GM12891 (cell line): Measurements from ENCODE around the gene MYO9B. TPM values are rescaled to one million over a fixed set of nuclear protein-coding genes. Genes with fewer than 3 reads are reported as not detected.

Experiments used
- DNase-seq: peaks from one replicate; pipeline ENCODE4 v3.0.0; 2011; ENCODE audit warnings: low spot score; ENCODE audit not compliant: insufficient read length
- FAIRE-seq: peaks from 2 replicates; lab custom pipeline; 2011; peaks lifted over from hg19 to GRCh38; lab: Jason Lieb, UNC
- PAX5 ChIP-seq: IDR thresholded peaks from 2 replicates; pipeline ENCODE4 v1.6.1; 2011; ENCODE audit warnings: low read length, moderate library complexity, mild to moderate bottlenecking; ENCODE audit not compliant: insufficient read depth, severe bottlenecking
- POLR2A ChIP-seq: IDR thresholded peaks from 2 replicates; pipeline ENCODE4 v1.6.1; 2011; ENCODE audit warnings: low read depth, low read length, control low read depth
- POLR2AphosphoS5 ChIP-seq: IDR thresholded peaks from 2 replicates; pipeline ENCODE4 v1.6.1; 2011; ENCODE audit warnings: low read depth, low read length, control low read depth
- POU2F2 ChIP-seq: IDR thresholded peaks from 2 replicates; pipeline ENCODE4 v1.6.1; 2011; ENCODE audit warnings: low read depth, mild to moderate bottlenecking, control low read depth, low read length, moderate library complexity
- SPI1 ChIP-seq: IDR thresholded peaks from 2 replicates; pipeline ENCODE4 v1.6.1; 2011; ENCODE audit warnings: low read depth, low read length, control low read depth
- TAF1 ChIP-seq: IDR thresholded peaks from 2 replicates; pipeline ENCODE4 v1.6.1; 2011; ENCODE audit warnings: low read depth, low read length, control low read depth
- polyA plus RNA-seq: library from polyadenylated mRNA; unstranded; fragments of >200 nt; gene quantifications from one replicate; pipeline ENCODE4 v1.2.1, GENCODE V29; 2012; ENCODE audit warnings: low read depth, missing spikeins, inconsistent platforms; ENCODE audit not compliant: missing spikeins

MYO9B gene, protein sequence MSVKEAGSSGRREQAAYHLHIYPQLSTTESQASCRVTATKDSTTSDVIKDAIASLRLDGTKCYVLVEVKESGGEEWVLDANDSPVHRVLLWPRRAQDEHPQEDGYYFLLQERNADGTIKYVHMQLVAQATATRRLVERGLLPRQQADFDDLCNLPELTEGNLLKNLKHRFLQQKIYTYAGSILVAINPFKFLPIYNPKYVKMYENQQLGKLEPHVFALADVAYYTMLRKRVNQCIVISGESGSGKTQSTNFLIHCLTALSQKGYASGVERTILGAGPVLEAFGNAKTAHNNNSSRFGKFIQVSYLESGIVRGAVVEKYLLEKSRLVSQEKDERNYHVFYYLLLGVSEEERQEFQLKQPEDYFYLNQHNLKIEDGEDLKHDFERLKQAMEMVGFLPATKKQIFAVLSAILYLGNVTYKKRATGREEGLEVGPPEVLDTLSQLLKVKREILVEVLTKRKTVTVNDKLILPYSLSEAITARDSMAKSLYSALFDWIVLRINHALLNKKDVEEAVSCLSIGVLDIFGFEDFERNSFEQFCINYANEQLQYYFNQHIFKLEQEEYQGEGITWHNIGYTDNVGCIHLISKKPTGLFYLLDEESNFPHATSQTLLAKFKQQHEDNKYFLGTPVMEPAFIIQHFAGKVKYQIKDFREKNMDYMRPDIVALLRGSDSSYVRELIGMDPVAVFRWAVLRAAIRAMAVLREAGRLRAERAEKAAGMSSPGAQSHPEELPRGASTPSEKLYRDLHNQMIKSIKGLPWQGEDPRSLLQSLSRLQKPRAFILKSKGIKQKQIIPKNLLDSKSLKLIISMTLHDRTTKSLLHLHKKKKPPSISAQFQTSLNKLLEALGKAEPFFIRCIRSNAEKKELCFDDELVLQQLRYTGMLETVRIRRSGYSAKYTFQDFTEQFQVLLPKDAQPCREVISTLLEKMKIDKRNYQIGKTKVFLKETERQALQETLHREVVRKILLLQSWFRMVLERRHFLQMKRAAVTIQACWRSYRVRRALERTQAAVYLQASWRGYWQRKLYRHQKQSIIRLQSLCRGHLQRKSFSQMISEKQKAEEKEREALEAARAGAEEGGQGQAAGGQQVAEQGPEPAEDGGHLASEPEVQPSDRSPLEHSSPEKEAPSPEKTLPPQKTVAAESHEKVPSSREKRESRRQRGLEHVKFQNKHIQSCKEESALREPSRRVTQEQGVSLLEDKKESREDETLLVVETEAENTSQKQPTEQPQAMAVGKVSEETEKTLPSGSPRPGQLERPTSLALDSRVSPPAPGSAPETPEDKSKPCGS (N-terminal part only)
- polyA plus RNA-seq: 134 TPM

DNA sequence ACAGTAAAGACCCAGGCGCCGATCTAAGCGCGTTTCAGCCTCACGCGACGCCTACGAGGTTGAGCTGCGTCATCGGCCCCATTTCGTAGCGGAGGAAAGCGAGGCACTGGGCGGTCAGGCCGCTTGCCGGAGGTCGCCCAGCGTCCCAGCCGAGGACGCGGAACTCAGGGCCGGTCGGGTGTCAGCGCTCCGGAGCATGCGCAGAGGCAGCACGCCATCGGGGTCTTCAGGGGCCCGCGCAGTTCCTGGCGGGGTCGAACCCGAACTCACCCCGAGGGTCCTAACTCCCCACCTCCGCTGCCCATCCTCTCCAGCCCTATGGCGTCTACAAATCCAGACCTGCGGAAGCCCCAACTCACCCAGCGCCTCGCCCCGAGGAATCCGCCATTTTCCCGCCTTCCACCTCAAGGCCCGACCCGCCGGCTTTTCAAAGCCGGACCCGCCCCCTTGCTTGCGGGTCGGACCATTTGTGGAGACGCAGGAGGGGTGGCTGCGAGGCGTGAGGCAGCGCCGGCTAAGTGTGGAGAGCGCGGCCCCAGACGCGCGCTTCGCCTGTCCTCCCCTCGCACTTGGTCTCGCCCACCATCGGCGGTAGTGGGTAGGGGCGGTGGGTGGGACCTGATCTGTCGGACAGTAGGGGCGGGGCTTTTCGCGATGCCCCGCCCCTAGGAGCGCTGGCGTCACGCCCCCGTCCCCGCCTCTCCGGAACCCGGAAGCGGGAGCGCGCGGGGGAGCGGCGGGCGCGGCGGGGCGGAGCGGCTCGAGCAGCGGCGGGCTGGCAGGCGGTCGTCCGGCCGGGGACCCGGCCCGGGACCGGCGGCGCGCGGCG lies at the start of gene MYO9B, which contains the start of gene HAUS8:
Gene MYO9B, plus strand, starts transcription at position 743 of the 829 bp plus-strand sequence. CDS start 25,941 bp downstream, outside the sequence.
Gene HAUS8, minus strand, starts transcription at position 418 of the 829 bp plus-strand sequence. Its CDS starts 30 bp downstream, at position 388.
- TF ChIP-seq TAF1 (peak; percentile 96), POLR2A (peak; percentile 76), POU2F2 (no peak), PAX5 (peak; percentile 89), POLR2AphosphoS5 (peak; percentile 80), SPI1 (no peak)
- FAIRE-seq (peak; percentile 95), DNase-seq (peak; percentile 91)

DNA sequence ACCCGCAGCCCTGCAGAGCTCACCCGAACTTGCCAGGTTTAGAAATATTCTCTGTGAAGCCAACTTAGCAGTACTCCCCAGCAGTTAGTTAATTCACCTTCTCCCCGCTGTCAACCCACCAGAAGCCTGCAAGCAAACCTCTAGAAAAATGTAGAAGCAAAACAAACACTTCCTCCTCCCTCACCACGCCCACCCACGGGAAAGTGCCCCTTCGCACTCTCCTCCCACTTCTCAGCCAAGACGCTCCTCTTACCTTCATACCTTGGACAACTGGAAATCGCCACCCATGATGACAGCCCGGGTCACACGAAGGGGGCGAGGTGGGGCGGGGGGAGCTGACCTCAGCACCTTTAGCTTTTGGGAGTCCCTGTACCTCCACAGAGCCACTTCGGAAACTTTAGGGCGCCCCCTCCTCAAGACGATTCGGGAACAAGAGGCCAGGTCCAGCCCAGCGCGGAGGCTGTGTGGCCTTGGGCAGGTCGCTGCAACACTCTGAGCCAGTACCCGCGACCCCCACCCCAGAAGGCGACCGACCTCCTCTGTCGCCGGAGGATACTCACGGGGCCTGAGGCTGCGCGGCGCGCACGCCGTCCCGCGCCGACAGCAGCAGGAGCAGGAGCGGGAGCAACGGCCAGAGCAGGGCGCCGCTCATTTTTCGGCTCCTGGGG lies 49.5 kb upstream of the MYO9B start:
- FAIRE-seq (peak; percentile 20), DNase-seq (no peak)
- TF ChIP-seq POLR2AphosphoS5: no peak
- no peak for TF ChIP-seq POLR2A
- TF ChIP-seq SPI1: no peak
- TF ChIP-seq POU2F2: no peak
- TF ChIP-seq TAF1: no peak
- TF ChIP-seq PAX5: no peak

DNA sequence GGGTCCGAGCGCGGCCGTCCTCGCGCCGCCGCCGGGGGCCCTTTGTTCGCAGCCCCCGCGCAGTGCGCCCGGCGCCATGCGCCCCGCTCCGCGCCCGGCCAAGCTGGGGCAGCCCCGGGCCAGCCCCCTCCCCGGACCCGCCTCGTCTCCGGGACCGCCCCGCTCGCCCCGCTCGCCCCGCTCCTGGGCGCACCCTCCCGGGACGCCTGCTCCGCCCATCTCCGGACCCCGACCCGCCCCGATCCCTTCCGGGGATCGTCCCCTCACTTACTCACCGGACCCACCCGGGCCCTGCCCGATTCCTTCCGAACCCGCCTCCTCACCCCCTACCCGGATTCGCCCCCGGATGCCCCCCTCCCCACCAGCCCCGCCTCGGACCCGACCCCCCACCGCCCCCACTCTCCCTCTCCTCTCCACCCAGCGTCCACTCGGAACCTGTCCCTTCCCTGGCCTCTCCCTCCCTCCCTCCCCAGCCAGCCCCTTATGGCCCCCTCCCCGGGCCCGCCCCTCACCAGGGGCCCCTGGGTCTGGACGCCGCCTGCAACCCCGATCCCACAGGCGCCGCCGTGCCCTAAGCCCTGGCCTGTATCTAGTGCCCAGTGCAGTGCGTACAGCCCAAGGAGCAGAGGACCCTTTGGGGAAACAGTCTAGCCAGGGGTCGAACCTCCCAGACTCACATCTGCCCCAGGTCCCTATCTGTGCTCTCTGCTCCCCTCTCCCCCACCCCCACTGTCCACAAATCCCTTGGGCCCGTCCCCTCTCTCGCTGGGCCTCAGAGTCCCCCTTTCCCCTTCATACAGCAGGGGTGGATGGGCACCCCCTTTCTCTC lies 48.7 kb upstream of the MYO9B start, which contains the start of gene CPAMD8:
Gene CPAMD8, minus strand, starts transcription at position 105 of the 829 bp plus-strand sequence. CDS start 168 bp downstream, outside the sequence.
- DNase-seq: no peak
- FAIRE-seq: no peak

DNA sequence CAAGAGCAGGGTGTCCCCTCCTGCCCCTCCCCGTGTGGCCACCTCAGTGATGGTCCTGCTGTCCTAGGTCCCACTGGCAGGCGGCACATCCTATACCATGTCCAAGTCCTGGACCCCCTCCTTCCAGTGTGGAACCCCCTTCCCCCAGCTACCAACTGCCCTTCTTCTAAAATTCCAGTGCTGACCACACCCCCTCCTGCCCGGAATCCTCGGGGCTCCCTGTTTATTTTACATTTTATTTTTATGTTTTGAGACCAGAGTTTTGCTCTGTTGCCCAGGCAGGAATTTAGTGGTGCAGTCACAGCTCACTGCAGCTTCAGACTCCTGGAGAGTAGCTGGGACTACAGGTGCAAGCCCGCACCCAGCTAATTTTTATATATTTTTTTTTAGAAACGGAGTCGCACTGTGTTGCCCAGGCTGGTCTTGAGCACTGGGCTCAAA lies 48.0 kb upstream of the MYO9B start:
- TF ChIP-seq POLR2AphosphoS5 (no peak), TAF1 (no peak), POLR2A (no peak), SPI1 (no peak), PAX5 (no peak), POU2F2 (no peak)
- DNase-seq (no peak), FAIRE-seq (no peak)

More for the DNA sequence above, 48.7 kb upstream of the MYO9B start, which contains the start of gene CPAMD8:
- no peak for TF ChIP-seq PAX5
- TF ChIP-seq TAF1: no peak

DNA sequence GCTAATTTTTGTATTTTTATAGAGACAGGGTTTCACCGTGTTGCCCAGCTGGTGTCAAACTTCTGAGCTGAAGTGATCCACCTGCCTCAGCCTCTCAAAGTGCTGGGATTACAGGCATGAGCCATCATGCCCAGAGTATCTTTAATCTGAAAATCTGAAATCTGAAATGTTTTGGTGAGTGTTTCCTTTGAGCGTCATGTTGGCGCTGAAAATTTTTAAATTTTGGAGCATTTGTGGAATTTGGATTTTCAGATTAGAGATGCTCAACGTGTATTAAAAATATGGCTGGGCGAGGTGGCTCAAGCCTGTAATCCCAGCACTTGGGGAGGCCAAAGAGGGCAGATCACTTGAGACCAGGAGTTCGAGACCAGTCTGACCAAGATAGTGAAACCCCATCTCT lies 43.8 kb upstream of the MYO9B start:
- TF ChIP-seq POLR2AphosphoS5 (no peak), PAX5 (no peak), POU2F2 (no peak), POLR2A (no peak), TAF1 (no peak)
- no peak for DNase-seq
- no peak for FAIRE-seq

DNA sequence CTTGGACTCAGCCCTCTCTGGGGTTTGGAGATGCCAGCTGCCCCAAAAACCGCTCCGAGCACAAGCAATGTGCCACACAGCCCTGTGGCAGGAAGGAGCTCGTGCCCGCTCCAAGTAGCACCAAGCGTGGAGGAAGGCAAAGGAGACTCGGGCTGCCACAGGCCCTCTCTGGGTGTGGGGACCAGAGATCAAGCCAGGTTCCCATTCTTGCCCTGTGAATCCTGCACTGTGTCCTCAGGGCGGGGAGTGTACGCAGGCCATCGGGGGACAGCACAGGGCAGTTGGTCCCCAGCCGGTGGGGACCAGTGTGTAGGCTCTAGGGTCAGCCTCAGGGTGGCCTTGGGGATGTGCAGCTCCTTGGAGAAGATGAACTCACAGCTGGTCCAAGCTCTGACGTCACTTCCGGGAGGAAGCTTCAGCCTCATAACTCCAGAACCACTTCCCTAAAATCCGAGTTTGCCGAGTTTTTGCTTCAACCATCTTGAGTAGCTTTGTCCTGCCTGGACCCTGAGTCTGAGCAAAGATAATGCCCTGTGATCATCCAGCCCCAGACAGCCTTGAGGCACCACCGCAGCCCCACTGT lies 39.6 kb upstream of the MYO9B start:
- TF ChIP-seq PAX5 (no peak), TAF1 (no peak), POLR2AphosphoS5 (no peak), SPI1 (no peak), POU2F2 (no peak), POLR2A (no peak)
- no peak for FAIRE-seq
- DNase-seq: no peak
